Sigmoid colon (tissue), 7 donors: ENCODE results near the gene TREML4. TPM values are rescaled to one million over a fixed set of nuclear protein-coding genes. Genes with fewer than 3 reads are reported as not detected.

Source experiments
- polyA plus RNA-seq, 3 donors: library from polyadenylated mRNA; stranded (reverse); fragments of 200-250 nt; gene quantifications; one replicate each; pipeline ENCODE4 v1.2.3, GENCODE V29; 2013
- small RNA-seq, 3 donors: library from RNA; depleted of rRNA; stranded (forward); fragments of <200 nt; gene quantifications; one replicate each; pipeline ENCODE3, GENCODE V24; 2016
- total RNA-seq, 4 donors: library from RNA; depleted of rRNA; stranded (reverse); fragments of >200 nt; gene quantifications; one replicate each; pipeline ENCODE4 v1.1.0, GENCODE V29; 2016
- donor health status: healthy with polysubstance abuse.
- donor health status: Bipolar disorder and iron deficiency.
- donor health status: healthy.

TREML4 gene
- total and polyA plus RNA-seq, 7 donors = 0.22 TPM; not detected in 6

Small RNA genes within 50 kb of the gene (small RNA-seq; reads per million reads assigned to genes)
- 0 reads per million in 3 donors for gene AL391903.2
- 0 reads per million in 3 donors for gene AL391903.3
- 1.1 to 2.2 (median 1.8) reads per million in 3 donors for gene RNA5SP207

Other genes starting within 250 kb of the TREML4 start
- 1 to 10 TPM in 2 of 4 donors, under 1 TPM in 2; 0.36 to 1.8 (median 0.82) TPM for gene UNC5CL, start 189.1 kb upstream of the TREML4 start, total RNA-seq
- 1 to 10 TPM in 2 of 3 donors, under 1 TPM in 1; 0.46 to 6.0 (median 1.2) TPM for gene UNC5CL, start 189.1 kb upstream of the TREML4 start, polyA plus RNA-seq
- gene TSPO2, start 185.9 kb upstream of the TREML4 start, total RNA-seq = not detected
- under 1 TPM in 1 of 3 donors, not detected in 2; 0.48 TPM for gene TSPO2, start 185.9 kb upstream of the TREML4 start, polyA plus RNA-seq
- 1 to 10 TPM in 1 of 4 donors, under 1 TPM in 3; 0.66 to 1.1 (median 0.70) TPM for gene APOBEC2, start 175.1 kb upstream of the TREML4 start, total RNA-seq
- under 1 TPM in 1 of 3 donors, not detected in 2; 0.20 TPM for gene APOBEC2, start 175.1 kb upstream of the TREML4 start, polyA plus RNA-seq
- gene OARD1, start 156.0 kb upstream of the TREML4 start, total RNA-seq = 10 to 100 TPM; 14.0 to 26.0 (median 17.0) TPM
- 10 to 100 TPM; 37.8 to 54.8 (median 53.5) TPM for gene OARD1, start 156.0 kb upstream of the TREML4 start, polyA plus RNA-seq
- gene NFYA, start 155.4 kb upstream of the TREML4 start, total RNA-seq = 10 to 100 TPM in 3 of 4 donors, 1 to 10 TPM in 1; 7.6 to 12.1 (median 10.9) TPM
- 10 to 100 TPM in 1 of 3 donors, 1 to 10 TPM in 2; 7.4 to 12.8 (median 7.8) TPM for gene NFYA, start 155.4 kb upstream of the TREML4 start, polyA plus RNA-seq
- gene TREML1, start 74.0 kb upstream of the TREML4 start, total RNA-seq = 1 to 10 TPM in 1 of 4 donors, not detected in 3; 3.3 TPM
- gene TREML1, start 74.0 kb upstream of the TREML4 start, polyA plus RNA-seq = under 1 TPM in 1 of 3 donors, not detected in 2; 0.48 TPM
- gene TREM2, start 65.2 kb upstream of the TREML4 start, total RNA-seq = 1 to 10 TPM in 3 of 4 donors, not detected in 1; 1.6 to 3.6 (median 3.3) TPM
- 1 to 10 TPM in 2 of 3 donors, under 1 TPM in 1; 0.83 to 7.4 (median 4.2) TPM for gene TREM2, start 65.2 kb upstream of the TREML4 start, polyA plus RNA-seq
- not detected for gene TREML2, start 27.2 kb upstream of the TREML4 start, total RNA-seq
- 1 to 10 TPM in 1 of 3 donors, not detected in 2; 3.7 TPM for gene TREML2, start 27.2 kb upstream of the TREML4 start, polyA plus RNA-seq
- 1 to 10 TPM in 3 of 4 donors, under 1 TPM in 1; 0.36 to 3.5 (median 2.0) TPM for gene TREM1, start 58.3 kb downstream of the TREML4 start, total RNA-seq
- 1 to 10 TPM in 2 of 3 donors, under 1 TPM in 1; 0.74 to 6.0 (median 1.8) TPM for gene TREM1, start 58.3 kb downstream of the TREML4 start, polyA plus RNA-seq
- not detected for gene NCR2, start 107.3 kb downstream of the TREML4 start, total RNA-seq
- under 1 TPM in 1 of 3 donors, not detected in 2; 0.20 TPM for gene NCR2, start 107.3 kb downstream of the TREML4 start, polyA plus RNA-seq